ENCODE measurements around the gene ZBTB7A. TPM values are rescaled to one million over a fixed set of nuclear protein-coding genes. Genes with fewer than 3 reads are reported as not detected.
A peak's percentile ranks its signal among the peaks of the same experiment; 100 is the strongest.

Gene ZBTB7A
- total RNA-seq = 10 to 100 TPM; 38.8 to 49.5 TPM
- polyA plus RNA-seq (ENCODE audit: insufficient read length in 6 of 6) = 10 to 100 TPM in 3 of 6 donors, 1 to 10 TPM in 3; 7.1 to 14.3 (median 10.5) TPM
- long read RNA-seq, donor 1, full-length matches to known transcripts = 3 of 3 reads
- long read RNA-seq, donor 1, partial matches to known transcripts = 0 of 3 reads
- long read RNA-seq, donor 1, other reads (novel, unspliced or antisense) = 0 of 3 reads
- long read RNA-seq, donor 2, full-length matches to known transcripts = 8 of 15 reads
- long read RNA-seq, donor 2, partial matches to known transcripts = 7 of 15 reads
- long read RNA-seq, donor 2, other reads (novel, unspliced or antisense) = 0 of 15 reads
- long read RNA-seq, donor 3, full-length matches to known transcripts = 3 of 3 reads
- long read RNA-seq, donor 3, partial matches to known transcripts = 0 of 3 reads
- long read RNA-seq, donor 3, other reads (novel, unspliced or antisense) = 0 of 3 reads
- long read RNA-seq, donor 4, partial matches to known transcripts = 1 of 3 reads
- long read RNA-seq, donor 4, other reads (novel, unspliced or antisense) = 2 of 3 reads
- long read RNA-seq, donor 5, full-length matches to known transcripts = 6 of 6 reads
- long read RNA-seq, donor 5, partial matches to known transcripts = 0 of 6 reads
- long read RNA-seq, donor 5, other reads (novel, unspliced or antisense) = 0 of 6 reads
- long read RNA-seq, donor 6, partial matches to known transcripts = 0 of 1 reads
- long read RNA-seq, donor 6, other reads (novel, unspliced or antisense) = 0 of 1 reads
- long read RNA-seq, donor 7, partial matches to known transcripts = 0 of 1 reads
- long read RNA-seq, donor 7, other reads (novel, unspliced or antisense) = 0 of 1 reads
- long read RNA-seq, donor 8, full-length matches to known transcripts = 9 of 9 reads
- long read RNA-seq, donor 8, partial matches to known transcripts = 0 of 9 reads
- long read RNA-seq, donor 8, other reads (novel, unspliced or antisense) = 0 of 9 reads
- long read RNA-seq, donor 9 = 0 reads
- long read RNA-seq, donor 10, partial matches to known transcripts = 3 of 3 reads
- long read RNA-seq, donor 10, other reads (novel, unspliced or antisense) = 0 of 3 reads
- long read RNA-seq, donor 11 = 0 reads
- long read RNA-seq, donor 12, full-length matches to known transcripts = 7 of 7 reads
- long read RNA-seq, donor 12, partial matches to known transcripts = 0 of 7 reads
- long read RNA-seq, donor 12, other reads (novel, unspliced or antisense) = 0 of 7 reads

DNA sequence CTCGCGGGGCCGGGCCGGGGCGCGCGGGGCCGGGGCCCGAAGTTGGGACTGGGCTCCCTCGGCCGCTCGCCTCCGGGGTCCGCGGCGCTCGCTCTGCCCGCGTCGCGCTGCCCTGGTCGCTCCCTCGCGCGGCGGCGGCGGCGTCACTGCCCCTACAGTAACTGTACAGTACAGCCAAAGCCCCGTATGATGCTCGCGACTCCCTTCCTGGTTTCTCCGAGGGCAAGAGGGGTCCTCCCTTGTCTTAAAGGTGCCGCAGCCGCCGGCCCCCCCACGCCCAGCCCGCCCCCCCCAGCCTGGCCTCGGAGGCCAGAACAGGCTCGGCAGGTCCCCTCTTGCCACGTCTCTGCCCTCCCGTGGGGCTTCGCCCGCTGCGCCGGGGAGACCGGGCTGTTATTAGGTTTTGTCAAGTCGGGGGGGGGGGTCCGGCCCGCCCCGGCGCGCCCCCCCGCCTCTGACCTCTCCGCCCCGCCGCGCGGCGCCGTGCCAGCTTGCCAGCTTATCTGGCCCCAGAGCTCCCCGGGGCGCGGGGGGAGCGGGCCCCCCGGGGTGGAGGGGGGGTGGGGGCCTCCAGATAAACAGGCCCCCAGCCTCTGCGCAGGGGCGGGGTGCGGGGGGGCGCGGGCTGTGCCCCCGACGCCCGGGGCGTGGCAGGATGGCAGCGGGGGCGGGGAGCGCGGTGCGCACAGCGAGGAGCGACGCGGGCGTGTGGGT lies at the start of gene ZBTB7A:
ZBTB7A (minus strand) TSS at position 218 of the 714 bp plus-strand sequence. CDS start 11,667 bp downstream, outside the sequence.
- TF ChIP-seq, protein P1, sequence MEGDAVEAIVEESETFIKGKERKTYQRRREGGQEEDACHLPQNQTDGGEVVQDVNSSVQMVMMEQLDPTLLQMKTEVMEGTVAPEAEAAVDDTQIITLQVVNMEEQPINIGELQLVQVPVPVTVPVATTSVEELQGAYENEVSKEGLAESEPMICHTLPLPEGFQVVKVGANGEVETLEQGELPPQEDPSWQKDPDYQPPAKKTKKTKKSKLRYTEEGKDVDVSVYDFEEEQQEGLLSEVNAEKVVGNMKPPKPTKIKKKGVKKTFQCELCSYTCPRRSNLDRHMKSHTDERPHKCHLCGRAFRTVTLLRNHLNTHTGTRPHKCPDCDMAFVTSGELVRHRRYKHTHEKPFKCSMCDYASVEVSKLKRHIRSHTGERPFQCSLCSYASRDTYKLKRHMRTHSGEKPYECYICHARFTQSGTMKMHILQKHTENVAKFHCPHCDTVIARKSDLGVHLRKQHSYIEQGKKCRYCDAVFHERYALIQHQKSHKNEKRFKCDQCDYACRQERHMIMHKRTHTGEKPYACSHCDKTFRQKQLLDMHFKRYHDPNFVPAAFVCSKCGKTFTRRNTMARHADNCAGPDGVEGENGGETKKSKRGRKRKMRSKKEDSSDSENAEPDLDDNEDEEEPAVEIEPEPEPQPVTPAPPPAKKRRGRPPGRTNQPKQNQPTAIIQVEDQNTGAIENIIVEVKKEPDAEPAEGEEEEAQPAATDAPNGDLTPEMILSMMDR (IDR thresholded peaks at IDR 0.05) = peak in 1 of 2 donors; percentile 9

DNA sequence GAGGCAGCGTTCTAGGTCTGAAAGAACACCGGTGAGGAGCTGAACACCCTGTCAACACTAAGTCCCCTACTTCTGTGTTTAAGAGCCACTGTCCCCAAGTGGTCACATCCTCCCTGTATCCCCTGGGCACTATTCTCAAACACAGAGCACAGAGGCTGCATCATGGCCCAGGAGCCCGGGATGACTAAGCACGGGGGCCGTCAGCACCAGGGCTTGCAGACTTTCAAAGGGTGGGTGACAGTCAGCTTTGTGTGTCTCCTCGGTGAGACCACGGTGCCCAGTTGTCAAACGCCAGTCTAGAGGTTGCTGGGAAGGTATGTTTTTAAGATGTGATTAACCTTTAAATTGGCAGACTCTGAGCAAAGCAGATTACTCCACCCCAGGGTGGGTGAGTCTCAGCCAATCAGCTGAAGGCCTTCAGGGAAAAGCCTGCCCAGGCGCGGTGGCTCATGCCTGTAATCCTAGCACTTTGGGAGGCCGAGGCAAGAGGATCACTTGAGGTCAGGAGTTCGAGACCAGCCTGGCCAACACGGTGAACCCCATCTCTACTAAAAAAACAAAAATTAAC lies 49.2 kb upstream of the ZBTB7A start:
- ATAC-seq (no peak), DNase-seq (no peak)
- Histone ChIP-seq H3K27ac (peak overlapping the region in 1 of 2 donors; percentile 45), H3K4me1 (peaks cover 0 to 38% of the 10 kb centered on the region in 2 donors), H3K27me3 (no peaks in the 10 kb centered on the region), H3K9me3 (no peaks in the 10 kb centered on the region), H3K4me3 (no peak overlapping the region), H3K36me3 (peaks cover 0 to 95% of the 10 kb centered on the region in 2 donors)
- intact Hi-C loops (cut with DNase I) = no loop called here
- TF ChIP-seq, protein P1 (IDR thresholded peaks at IDR 0.05) = no peak

More for the DNA sequence above, at the start of gene ZBTB7A:
- no peaks in the 10 kb centered on the region for H3K9me3 ChIP-seq
- H3K4me3 ChIP-seq = peak within 1 kb of the TSS; percentile 75 to 93
- intact Hi-C loops (cut with DNase I) = no loop called here
- peak; percentile 57 to 93 (median 86) for DNase-seq
- no peaks in the 10 kb centered on the region for H3K27me3 ChIP-seq
- H3K4me1 ChIP-seq = peaks cover 18 to 52% of the 10 kb centered on the region in 2 donors
- peak; percentile 45 for ATAC-seq
- peaks cover 0 to 13% of the 10 kb centered on the region in 2 donors for H3K36me3 ChIP-seq
- H3K27ac ChIP-seq = peak within 1 kb of the TSS; percentile 95 to 96

DNA sequence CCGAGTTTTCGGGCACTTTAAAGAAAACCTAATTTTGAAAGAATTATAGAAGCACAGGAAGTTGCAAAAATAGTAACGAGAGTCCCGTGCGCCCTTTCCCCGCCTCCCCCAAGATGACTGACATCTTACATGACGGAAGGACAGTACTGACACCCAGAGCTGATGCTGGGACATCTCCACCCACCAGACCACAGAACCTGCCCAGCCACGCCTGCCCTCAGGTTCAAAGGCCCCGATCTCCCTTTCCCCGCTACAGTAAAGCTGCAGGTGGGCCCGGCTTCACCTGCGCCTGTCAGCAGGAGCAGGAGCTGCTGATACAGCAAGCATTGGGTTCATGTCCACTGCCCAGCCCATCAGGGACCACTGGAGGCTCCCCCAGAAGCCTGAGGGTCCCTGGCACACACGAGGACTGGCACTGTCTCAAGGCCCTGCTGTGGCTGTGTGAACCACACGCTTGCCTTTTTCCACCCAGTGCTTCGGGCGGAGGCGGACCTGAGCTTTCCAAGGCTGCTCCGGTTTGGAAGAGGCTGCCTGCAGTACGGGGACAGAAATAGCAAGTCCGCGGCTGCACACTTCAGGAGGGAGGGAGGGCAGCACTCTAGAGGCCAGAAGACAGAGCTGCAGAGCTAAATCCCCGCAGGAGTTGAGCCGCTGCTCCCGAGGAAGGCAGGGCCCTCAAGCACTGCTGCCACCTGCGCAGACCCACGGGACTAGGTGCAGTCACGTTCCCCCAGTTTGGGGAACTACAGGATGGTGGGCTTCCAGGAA lies 48.5 kb upstream of the ZBTB7A start:
- Histone ChIP-seq H3K27ac (peak overlapping the region in 1 of 2 donors; percentile 45), H3K4me1 (peaks cover 0 to 32% of the 10 kb centered on the region in 2 donors), H3K27me3 (no peaks in the 10 kb centered on the region), H3K36me3 (peaks cover 0 to 98% of the 10 kb centered on the region in 2 donors), H3K4me3 (no peak overlapping the region), H3K9me3 (no peaks in the 10 kb centered on the region)
- TF ChIP-seq, protein P1 (IDR thresholded peaks at IDR 0.05) = no peak
- DNase-seq (no peak), ATAC-seq (no peak)
- intact Hi-C loops (cut with DNase I) = no loop called here

DNA sequence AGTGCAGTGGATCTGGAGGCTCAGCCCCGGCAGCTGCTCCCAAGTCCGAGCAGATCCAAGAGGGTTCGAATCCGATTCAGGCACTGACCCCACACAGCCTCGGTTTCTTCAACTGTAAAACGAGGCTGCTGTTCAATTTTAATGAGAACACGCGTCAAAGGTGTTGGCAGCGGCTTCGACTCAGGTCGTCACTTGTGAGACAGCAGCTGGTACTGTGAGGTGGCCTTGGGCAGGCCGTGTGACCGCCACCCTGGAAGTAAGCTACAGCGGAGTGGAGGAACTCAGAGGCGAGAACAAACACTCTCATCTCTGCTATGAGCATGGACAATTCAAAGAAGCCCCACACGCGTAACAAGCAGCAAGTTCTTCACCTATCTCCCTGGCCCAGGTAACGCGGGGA lies 47.5 kb upstream of the ZBTB7A start:
- Histone ChIP-seq H3K27me3 (no peaks in the 10 kb centered on the region), H3K9me3 (no peaks in the 10 kb centered on the region), H3K4me1 (peaks cover 0 to 34% of the 10 kb centered on the region in 2 donors), H3K27ac (peak overlapping the region in 1 of 2 donors; percentile 45), H3K4me3 (no peak overlapping the region), H3K36me3 (peaks cover 0 to 98% of the 10 kb centered on the region in 2 donors)
- intact Hi-C loops (cut with DNase I) = no loop called here
- ATAC-seq = no peak
- TF ChIP-seq, protein P1 (IDR thresholded peaks at IDR 0.05) = no peak
- no peak for DNase-seq
